ENCODE results near the gene TEKTIP1.
A peak's percentile ranks its signal among the peaks of the same experiment; 100 is the strongest.

TEKTIP1 gene

DNA sequence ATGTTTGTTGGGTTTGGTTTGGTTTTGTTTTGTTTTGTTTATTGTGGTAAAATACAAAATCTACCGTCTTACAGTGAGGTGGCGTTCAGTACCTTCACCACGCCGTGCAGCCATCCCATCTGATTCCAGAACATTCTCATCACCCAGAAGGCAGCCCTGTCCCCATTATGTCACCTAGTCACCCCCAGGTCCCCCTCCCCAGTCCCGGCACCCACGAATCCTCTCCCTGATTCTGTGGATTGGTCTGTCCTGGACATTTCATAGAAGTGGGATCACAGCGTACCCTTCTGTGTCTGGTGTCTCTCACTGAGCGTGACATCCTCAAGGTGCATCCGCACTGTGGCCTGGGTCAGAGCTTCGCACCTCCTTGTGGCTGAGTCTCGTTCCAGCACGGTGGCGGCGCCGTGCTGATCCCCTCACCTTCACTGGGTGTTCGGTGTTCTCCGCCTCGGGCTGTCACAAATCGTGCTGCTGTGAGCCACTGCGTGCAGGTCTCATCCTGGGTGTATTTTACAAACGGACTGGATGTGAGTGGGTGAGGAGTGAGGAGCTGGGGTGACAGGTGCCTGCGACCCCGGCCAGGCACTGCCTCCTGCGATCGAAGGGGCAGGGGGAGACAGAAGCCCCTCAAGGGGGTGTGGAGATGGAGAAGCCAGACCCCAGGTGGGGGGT, 580 bp upstream of the TEKTIP1 start:
- no peak for DNase-seq

DNA sequence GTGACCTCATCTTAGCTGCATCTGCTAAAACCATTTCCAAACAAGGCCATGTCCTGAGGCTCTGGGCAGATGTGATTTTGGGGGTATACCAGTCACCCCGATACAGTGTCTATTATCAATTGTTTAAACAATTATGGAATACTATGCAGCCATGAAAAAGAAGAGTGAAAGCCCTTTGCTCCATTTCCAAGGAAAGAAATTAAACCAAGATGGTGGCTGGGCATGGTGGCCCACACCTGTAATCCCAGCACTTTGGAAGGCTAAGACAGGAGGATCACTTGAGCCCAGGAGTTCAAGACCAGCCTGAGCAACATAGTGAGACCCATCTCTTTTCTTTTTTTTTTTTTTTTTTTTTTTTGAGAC, 763 bp downstream of the TEKTIP1 start:
- no peak for DNase-seq

DNA sequence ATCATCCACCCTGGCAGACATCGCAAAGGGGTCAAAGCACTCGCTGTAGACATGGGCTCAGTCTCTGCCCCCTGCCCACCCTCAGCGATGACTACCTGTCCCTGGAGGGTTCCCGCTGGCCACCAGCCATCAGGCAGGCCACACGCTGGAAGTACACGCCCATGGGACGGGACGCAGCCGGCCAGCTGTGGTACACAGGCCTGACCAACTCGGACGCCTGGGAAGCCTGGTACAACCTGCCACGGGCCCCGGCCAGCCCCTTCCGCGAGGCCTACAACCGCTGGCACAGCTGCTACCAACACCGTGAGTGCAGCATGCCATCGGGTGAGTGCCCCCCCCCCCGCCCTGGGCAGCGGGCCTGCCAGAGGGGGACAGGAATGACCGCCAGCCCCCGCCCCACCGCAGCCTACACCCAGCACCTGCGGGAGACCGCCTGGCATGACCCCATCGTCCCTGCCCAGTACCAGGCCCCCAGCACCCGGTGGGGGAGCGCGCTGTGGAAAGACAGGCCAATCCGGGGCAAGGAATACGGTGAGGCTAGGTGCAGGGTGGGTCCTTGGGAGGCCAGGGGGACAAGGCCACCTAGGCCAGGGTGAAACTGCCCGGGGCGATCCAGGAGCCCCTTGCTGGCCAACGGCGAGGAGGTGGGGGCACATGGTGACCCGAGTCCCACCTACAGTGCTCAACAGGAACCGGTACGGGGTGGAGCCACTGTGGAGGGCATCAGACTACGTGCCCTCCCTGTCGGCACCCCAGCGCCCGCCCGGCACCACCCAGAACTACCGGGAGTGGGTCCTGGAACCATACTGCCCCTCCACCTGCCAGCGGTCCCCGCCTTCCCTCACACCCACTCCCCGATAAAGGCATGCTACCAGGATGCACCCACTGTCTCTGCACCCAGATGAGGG, 4.4 kb downstream of the TEKTIP1 start:
- no peak for DNase-seq

DNA sequence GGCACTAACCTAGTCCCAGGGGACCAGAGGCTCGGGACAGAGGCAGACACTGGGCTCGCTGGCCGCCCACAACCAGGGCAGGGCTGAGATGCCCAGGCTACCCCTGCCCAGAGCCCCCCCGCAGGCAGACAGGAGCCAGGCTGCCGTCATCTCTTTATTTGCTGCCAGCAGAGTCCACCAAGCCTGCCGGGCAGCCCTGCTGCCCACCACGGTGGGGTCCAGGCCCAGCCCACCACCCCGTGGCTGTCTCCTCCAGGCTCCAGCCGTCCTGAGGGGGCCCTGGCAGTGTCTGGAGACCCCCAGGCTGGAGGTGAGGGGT, 5.0 kb downstream of the TEKTIP1 start:
- no peak for DNase-seq

DNA sequence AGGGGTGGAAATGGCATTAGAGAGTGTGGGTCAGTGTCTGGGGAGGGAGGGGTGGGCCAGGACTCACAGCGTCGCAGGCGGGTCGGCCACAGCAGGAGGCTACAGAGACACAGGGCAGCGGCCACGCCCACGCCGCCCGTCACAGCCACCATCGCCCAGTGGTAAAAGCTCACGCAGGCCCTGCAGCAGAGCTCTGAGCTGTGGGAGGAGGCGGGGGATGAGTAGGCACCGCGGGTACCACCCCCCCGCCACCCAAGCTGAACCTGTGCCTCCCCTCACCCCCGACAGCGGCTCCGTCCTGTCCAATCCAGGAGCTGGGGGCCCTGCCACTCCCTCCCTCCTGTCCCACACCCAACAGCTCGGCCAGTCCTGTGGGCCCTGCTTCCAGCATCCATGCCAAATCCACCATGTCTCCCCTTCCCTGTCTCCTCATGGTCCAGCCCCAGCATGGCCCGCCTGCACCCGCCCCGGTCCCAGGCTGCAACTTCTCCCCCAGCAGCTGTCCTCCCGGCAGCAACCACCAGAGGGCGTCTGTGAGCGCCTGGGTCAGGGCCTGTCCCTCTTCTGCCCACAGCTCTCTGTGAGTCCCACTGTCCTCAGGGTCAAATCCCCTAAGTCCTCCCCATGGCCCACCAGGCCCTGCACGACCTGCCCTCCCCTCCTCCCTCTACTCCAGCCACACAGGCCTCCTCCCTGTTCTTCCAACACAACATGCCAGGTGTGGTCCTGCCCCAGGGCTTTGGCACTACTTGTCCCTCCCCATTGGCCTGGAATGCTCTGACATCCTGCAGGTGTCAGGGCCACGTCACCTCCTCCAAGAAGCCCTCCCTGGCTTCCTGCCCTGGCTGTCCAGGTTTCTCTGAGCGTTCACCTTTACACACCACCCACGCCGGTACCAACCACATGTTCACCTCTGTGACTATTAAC, 6.0 kb downstream of the TEKTIP1 start:
- DNase-seq = peak; percentile 19

DNA sequence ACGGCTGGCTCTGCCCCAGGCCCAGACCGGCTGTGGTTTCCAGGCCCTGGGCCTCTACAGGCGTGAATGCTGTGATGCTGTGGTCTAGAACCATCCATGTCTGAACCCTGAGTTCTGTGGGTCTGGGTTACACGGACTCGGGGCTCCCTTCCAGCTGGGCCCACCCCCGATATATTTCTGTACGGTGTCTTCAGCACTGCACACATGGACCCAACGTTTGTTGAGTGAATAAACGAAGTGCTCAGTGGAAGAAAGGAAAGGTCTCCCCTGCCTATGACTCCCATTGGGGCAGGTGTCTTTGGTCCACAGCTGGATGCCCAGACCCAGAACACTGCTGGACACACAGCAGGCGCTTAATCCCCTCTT, 6.7 kb downstream of the TEKTIP1 start:
- no peak for DNase-seq

DNA sequence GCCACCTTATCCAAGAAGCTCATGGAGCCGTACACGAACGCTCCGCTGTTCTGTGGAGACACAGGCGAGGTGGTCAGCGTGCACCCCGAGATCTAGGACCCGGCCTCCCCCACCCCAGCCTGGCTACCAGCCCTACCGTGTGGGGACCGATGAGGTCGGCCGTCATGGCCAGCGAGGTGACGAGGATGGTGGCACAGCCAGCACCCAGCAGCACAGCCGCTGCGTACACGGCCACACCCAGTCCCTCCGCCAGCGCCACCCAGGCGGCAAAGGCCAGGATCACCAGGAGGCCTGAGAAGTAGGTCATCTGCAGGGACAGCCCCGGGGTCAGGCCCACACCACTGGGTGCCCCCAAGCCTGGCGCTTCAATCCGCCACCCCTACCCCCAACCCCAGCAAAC, 7.1 kb downstream of the TEKTIP1 start:
- DNase-seq = no peak

DNA sequence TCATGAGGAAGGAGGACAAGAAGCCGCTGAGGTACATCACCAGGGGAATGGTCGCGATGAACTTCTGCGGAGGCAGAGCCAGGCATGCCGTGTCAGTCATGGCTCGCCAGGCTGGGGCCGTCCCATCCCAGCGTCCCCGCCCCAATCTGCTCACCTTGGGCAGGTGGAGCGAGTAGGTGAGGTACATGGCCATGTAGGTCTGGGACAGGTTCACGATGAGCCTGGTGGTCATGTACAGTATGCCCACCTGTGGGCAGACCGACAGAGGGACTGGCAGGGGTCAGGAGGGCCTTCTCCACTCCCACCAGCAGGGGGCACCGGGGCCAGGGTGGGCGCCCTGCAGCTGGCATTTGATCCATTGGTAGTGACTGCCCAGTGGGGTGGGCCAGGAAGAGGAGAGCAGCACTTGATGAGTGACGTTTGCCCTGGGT, 8.3 kb downstream of the TEKTIP1 start:
- no peak for DNase-seq

DNA sequence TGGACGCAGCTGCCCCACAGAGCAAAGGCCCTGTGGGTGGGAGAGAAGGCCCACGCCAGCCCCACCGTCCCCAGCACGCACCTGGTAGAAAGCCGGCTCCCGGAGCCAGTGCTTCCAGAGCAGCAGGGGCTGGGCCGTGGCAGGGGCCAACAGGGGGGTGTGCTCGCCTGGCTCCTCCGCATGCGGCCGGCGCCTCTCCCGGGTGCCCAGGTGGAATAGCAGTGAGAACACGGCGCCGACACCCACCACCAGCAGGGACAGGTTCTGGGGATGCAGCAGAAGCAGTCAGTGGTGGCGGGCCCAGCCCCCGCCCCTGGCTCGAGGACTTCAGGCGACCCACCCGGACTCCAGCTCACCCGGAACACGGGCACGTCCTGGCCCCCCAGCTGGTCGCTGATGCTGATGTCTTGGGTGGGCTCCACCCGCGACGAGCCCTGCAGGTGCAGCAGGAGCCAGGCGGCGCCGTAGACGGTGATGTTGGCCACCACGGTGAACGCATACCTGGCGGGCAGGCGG, 8.9 kb downstream of the TEKTIP1 start:
- DNase-seq = no peak

DNA sequence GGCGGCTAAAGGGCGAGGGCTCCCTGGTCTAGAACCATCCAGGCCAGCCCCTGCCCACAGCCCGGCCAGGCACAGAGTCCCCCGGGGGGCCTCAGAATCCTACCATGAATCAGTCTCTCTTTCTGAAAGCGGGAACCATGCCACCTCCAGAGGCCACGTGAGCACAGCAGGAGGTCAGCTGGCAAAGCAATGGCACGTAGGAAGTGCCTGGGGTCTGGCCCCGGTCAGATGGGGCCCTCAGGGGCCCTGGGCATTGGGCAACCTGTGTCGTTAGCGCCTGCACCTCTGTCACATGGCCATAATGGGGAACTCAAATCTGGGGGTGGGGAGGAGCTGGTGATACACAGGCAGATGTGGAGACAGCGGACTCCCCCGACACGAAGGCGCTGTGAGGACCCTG, 9.6 kb downstream of the TEKTIP1 start:
- DNase-seq = no peak

DNA sequence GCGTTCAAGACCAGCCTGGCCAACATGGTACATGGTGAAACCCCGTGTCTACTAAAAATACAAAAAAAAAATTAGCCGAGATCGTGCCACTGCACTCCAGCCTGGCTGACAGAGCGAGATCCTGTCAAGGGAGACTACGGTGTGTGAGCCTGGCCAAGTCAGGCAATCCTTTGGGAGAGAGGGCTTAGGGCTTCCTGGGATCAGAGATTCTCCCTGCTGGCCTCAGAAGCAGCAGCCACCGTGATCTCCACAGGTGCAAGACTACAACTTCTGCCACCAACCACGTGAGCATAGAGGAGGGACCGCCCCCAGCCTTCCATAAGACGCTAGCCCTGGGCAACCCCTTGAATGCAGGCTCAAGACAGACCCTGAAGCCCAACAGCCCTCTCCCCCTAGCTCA, 10.8 kb downstream of the TEKTIP1 start:
- no peak for DNase-seq

DNA sequence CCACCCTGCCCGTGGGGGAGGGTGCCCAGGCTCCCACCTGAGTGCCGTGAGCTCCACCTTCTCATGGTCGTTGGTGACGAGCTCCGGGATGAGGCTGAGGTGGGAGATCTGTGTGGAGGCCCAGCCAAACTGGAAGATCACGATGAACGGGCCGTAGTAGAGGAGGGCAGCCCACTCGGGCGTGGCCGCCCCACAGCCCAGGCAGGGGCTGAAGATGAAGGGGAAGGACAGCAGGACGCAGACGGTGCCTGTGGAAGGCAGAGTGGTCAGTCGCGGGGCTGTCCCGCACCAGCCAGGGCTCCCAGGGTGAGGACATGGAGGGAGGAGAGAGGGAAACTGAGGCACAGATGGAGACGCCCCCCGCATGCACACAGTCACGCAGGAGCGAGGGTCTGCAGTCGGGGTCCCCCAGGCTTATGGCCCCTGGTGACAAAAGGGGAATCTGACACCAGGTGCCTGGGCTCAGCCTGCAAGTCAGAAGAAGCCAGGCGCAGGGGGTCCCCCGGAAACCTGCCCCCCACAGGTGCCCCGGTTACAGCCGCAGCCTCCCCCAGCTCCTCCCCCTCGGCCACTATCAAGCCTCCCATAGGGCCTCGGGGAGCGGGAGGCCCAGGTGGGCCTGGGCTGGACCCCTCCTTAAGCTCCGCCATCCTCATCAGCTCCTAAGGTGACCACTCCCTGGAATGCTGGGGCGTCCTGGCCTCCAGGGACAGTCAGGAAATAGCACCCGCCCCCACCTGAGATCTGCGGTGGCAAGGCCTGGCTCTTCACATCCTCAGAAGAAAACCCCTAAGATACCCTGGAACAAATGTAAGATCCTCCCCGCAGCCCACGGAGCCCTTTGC, 12.2 kb downstream of the TEKTIP1 start:
- DNase-seq = no peak

DNA sequence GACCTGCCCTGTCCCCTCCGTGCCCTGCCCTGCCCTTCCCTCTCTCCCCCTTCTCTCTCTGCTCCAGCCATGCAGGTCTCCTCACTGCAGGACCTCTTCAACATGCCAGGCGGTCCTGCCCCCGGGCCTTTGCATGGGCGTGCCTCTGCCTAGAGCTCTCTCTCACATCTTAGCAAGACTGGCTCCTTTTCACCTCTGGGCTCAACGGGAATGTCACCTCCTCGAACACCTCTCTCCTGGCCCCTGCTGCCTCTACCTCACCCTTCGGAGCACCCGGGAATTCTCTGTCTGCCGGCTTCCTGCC, 12.8 kb downstream of the TEKTIP1 start:
- no peak for DNase-seq

DNA sequence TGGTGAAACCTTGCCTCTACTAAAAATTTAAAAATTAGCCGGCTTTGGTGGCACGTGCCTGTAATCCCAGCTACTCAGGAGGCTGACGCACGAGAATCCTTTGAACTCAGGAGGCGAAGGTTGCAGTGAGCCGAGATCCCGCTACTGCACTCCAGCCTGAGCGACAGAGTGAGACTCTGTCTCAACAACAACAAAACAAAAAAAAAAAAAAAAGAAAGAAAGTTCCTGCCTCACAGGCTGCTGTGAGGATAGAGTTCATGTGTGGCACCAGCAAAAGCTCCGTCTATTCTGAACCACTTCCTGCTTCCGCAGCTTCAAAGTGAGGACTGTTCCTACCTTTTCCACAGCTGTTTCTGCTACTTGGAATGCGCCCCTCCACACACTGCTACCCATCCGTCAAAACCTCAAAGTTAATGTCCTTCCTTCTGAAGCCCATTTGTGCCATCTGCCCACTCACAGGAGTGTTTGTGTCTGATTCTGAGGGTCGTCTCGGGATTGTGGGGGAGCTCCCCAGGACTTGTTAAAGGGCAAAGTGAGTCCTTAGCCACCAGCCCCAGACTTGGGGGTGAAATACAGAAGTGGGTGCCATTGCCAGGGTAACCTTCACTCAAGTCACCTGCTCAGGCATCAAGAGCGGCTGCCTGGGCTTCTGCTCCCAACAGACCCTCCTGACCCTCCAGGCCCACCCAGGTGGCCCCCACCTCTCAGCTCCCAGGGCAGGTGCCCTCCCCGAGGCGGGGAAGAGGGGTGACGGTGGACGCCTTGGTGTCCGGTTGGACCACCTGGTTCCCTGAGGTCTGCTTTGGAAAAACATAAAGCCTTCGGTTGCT, 15.5 kb downstream of the TEKTIP1 start:
- no peak for DNase-seq

DNA sequence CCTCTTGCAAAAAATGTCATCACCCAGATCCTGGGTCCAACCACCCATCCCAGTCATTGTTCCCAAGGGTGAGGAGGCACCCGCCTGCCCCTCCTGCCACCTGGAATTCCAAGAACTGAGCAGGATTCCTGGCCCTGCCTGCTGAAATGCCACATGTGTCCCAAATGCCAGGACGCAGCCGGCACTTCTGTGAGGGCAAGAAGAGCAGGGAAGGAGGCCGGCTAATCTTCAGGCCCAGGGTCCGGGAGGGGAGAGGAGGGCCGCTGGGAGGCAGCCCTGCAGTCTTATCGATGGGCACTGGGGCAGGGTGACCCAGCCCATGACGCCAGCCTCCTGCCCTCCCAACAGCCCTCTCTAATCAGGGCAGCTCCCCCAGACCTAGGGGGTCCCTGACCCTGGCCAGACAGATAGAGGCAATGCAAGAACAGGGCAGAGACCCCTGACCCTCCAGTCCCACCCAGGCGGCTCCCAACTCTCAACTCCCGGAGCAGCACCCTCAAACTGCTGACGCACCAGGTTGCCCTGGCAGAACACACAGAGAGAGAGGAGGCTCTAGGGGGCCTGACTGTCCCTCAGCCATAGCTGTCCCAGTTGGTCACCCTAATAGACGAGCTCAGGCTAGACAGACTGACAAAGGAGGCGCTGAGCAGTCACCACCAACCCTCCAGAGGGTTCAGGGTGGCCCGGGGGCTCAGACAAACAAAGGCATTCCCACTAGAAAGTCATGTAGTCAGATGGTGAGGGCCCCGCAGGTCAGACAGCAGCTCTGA, 16.9 kb downstream of the TEKTIP1 start:
- DNase-seq = no peak

DNA sequence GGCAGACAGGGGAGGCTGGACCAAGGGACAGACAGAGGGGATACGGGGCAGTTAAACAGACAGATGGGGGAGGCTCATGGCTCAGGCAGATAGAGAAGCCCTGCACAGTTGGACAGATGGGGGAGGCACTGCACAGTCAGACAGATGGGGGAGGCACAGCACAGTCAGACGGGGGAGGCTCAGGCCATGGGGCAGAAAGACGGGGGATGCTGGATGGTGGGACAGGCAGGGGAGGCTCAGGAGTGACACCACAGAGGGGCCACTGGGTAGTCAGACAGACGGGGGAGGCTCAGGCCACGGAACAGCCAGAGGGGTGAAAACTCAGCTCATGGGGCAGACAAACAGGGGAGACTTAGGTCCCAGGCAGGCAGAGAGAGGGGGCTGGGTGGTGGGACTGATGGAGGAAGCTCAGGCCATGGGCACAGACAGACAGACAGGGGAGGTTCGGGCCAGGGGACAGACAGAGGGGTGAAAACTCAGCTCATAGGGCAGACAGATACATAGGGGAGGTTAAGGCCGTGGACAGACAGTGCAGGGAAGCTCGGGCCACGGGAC, 17.5 kb downstream of the TEKTIP1 start:
- DNase-seq = no peak

DNA sequence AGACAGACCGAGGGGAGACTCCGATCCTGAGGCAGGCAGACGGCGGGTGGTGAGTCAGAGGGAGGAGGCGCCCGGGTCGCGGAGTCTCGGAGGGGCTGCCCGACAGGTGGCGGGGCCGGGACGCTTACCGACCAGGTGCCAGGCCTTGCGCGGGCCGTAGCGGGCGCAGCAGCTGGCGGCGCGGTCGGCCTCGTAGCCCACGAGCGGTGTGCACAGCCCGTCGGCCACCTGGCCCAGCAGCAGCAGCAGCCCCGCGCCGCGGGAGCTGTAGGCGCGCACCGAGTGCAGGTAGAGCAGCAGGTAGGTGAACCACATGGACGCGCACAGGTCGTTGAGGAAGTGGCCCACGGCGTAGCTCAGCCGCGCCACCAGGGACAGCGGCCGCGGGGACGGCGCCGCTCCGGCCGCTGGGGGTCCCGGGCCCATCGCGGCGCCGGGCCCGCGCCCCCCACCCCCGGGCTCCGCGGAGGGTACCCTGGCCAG, 18.0 kb downstream of the TEKTIP1 start:
- peak; percentile 46 for DNase-seq

DNA sequence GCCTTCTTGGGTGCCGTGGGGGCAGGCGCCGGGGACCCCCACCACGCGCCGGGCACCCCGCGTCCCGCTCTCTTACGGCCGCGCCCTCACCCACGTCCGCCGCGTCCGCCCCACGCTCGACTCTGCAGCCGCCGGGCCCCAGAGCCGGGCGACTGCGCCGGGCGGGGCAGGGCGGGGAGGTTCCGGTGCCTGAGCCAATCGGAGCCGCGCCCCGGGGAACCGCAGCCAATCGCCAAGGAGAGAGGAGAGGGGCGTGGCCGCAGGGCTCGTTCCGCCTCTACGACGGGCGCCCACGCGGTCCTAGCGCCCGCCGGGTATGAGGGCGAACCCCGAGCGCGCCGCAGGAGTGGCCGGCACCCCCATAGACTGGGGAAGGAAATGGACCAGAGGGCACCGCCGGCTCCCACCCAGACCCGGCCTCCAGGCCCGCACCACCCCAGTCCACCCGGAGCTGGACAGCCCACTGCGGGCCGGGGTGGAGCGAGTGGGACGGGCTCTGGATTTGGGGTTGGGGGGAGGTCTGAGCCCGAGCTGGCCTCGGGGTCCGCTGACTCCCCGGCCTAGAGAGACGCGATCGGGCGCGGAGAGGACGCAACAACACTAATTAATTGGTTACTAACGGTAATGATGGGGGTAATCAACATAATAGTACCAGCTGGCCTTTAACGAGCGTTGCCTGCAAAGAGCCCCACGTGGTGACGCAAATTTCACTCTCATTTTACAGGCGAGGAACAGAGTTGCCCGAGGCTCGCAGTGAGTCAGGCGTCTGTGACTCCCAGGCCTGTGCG, 18.7 kb downstream of the TEKTIP1 start, which contains the start of gene MFSD12:
Gene MFSD12, minus strand, starts transcription at position 126 of the 788 bp plus-strand sequence. CDS start 183 bp downstream, outside the sequence.
- DNase-seq = peak; percentile 88

Measured in NCI-H146 (cell line).